KG1 (cell line): ENCODE measurements around the gene CUX1.

Experiments
- DNase-seq: peaks from one replicate; lab custom pipeline; 2025; lab: John Stamatoyannopoulos, UW

Gene CUX1

GRCh38 chr7:101937717-101938514 is 120.5 kb downstream of the CUX1 start:
- DNase-seq: no peak

- DNase-seq: no peak
Observed at GRCh38 chr7:101939136-101939695, 121.8 kb downstream of the CUX1 start.

- DNase-seq: no peak
Observed at GRCh38 chr7:101940151-101940550, 122.7 kb downstream of the CUX1 start.

GRCh38 chr7:101940830-101941229 is 123.4 kb downstream of the CUX1 start:
- no peak for DNase-seq

GRCh38 chr7:101941481-101942383 is 124.3 kb downstream of the CUX1 start:
- DNase-seq: no peak

GRCh38 chr7:101942603-101943210 is 125.3 kb downstream of the CUX1 start:
- DNase-seq: no peak

GRCh38 chr7:101943306-101943705 is 125.9 kb downstream of the CUX1 start:
- no peak for DNase-seq

- DNase-seq: no peak
Observed at GRCh38 chr7:101943889-101944600, 126.6 kb downstream of the CUX1 start.

- DNase-seq: no peak
Observed at GRCh38 chr7:101944611-101945010, 127.2 kb downstream of the CUX1 start.

GRCh38 chr7:101945034-101945758 is 127.8 kb downstream of the CUX1 start:
- DNase-seq: no peak

- DNase-seq: no peak
Observed at GRCh38 chr7:101947899-101948298, 130.5 kb downstream of the CUX1 start.

- no peak for DNase-seq
Observed at GRCh38 chr7:101948650-101949049, 131.2 kb downstream of the CUX1 start.

- DNase-seq: no peak
Observed at GRCh38 chr7:101950450-101951119, 133.2 kb downstream of the CUX1 start.

GRCh38 chr7:101951757-101952156 is 134.3 kb downstream of the CUX1 start:
- DNase-seq: no peak

GRCh38 chr7:101952355-101953247 is 135.2 kb downstream of the CUX1 start:
- no peak for DNase-seq

- no peak for DNase-seq
Observed at GRCh38 chr7:101953248-101953819, 135.9 kb downstream of the CUX1 start.

- no peak for DNase-seq
Observed at GRCh38 chr7:101954499-101954898, 137.1 kb downstream of the CUX1 start.

GRCh38 chr7:101956130-101956529 is 138.7 kb downstream of the CUX1 start:
- DNase-seq: no peak
